SJSA1 (cell line): ENCODE results near the gene KLHDC10. TPM values are rescaled to one million over a fixed set of nuclear protein-coding genes. Genes with fewer than 3 reads are reported as not detected.

ENCODE experiments used
- total RNA-seq: library from RNA; depleted of rRNA; stranded (reverse); fragments of >200 nt; shearing (Covaris generic); gene quantifications from 2 replicates; pipeline ENCODE4 v1.2.3, GENCODE V29; 2014; rRNA removed

Gene KLHDC10
- total RNA-seq, 1 experiment from 2014 or later: 23.0 TPM

Other genes with a start within 250 kb of the KLHDC10 start
- 42.8 and 53.1 TPM in 2 replicates for gene UBE2H, start 117.6 kb upstream of the KLHDC10 start, total RNA-seq
- gene ZC3HC1, start 19.2 kb upstream of the KLHDC10 start, total RNA-seq: 29.4 and 55.1 TPM in 2 replicates
- gene TMEM209, start 134.9 kb downstream of the KLHDC10 start, total RNA-seq: 15.6 and 24.6 TPM in 2 replicates
- not detected in 2 replicates for gene SSMEM1, start 137.3 kb downstream of the KLHDC10 start, total RNA-seq
- gene CPA2, start 196.3 kb downstream of the KLHDC10 start, total RNA-seq: not detected in 2 replicates
- gene CPA4, start 222.6 kb downstream of the KLHDC10 start, total RNA-seq: 12.0 and 14.7 TPM in 2 replicates